HG03565 (cell line): Measurements from ENCODE around the gene C1QL3.

Source experiments
- ATAC-seq: cut with Tn5 transposase; IDR thresholded peaks from one replicate; pipeline ENCODE4 v1.9.1; 2021; ENCODE audit warnings: mild to moderate bottlenecking, moderate library complexity; ENCODE audit not compliant: unreplicated experiment

C1QL3 gene

DNA sequence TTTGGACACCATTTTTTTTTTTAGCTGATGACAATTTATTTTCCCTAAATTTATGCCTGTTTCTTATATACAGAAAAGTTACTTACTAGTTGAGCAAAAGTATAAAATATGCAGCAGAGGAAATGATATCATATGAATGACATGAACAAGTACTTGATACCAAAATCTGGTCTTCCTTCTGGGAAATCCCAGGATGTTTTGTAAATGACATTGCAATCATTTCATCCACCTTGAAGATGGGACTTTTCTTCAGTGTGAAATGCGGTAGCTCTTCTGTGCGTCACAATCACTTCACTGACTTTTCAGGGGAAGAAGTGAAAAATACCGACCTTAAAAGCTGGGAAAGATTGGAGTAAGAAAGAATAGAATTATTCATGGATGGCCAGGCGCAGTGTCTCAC lies 23.8 kb downstream of the C1QL3 start:
- no peak for ATAC-seq

DNA sequence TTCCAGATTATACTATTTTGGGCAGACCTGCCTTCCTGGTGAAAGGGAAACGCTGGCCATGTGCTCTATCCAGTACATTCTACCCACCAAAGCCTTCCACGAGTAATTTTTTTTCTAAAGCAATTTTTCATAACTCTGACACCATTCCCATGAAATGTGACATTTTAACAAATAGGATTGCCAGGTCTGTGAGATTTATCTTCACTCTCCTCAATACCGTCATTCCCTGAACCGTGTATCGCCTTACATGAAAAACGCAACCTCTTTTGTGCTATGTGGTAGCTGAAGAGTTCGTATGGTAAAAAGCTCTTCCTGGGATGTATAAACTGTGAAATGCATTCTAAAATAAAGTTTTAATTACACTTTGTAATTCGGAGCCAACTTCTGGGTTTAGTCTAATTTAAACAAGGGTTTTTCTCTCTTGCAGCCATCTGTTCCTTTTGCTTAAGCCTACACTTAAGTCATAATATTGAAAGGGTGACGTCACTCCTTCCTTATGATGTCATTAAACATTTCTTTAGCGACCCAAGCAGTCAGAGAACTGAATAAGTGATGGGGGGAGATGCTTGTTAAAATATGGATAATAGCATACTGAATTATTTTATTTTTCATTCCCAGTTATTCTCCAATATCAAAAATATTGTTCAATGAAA lies 27.7 kb downstream of the C1QL3 start:
- ATAC-seq, result no peak

GRCh38 chr10:16491933-16492332 lies 29.7 kb downstream of the C1QL3 start:
- no peak for ATAC-seq

GRCh38 chr10:16490511-16490910 lies 31.2 kb downstream of the C1QL3 start:
- ATAC-seq, result no peak

GRCh38 chr10:16483241-16483917 lies 38.3 kb downstream of the C1QL3 start:
- peak; percentile 40 for ATAC-seq

GRCh38 chr10:16481052-16481728 lies 40.5 kb downstream of the C1QL3 start:
- no peak for ATAC-seq

GRCh38 chr10:16478801-16479200 lies 42.9 kb downstream of the C1QL3 start:
- ATAC-seq, result no peak

GRCh38 chr10:16477757-16478156 lies 43.9 kb downstream of the C1QL3 start:
- ATAC-seq, result no peak

- ATAC-seq, result no peak
Observed at GRCh38 chr10:16472828-16473227, 48.9 kb downstream of the C1QL3 start.

GRCh38 chr10:16470747-16471146 lies 50.9 kb downstream of the C1QL3 start:
- ATAC-seq, result no peak

- ATAC-seq, result no peak
Observed at GRCh38 chr10:16466001-16466400, 55.7 kb downstream of the C1QL3 start.
